HG03196 (cell line): Measurements from ENCODE around the gene APOM.

Source experiments
- ATAC-seq: cut with Tn5 transposase; IDR thresholded peaks from one replicate; pipeline ENCODE4 v1.9.1; 2021; ENCODE audit not compliant: unreplicated experiment

APOM gene

GRCh38 chr6:31630177-31630934, 25.3 kb upstream of the APOM start:
- ATAC-seq: no peak

- no peak for ATAC-seq
These were observed 24.5 kb upstream of the APOM start for GRCh38 chr6:31631209-31631608.

GRCh38 chr6:31631681-31632278, 23.9 kb upstream of the APOM start:
- no peak for ATAC-seq

- ATAC-seq: no peak
These were observed 23.3 kb upstream of the APOM start for GRCh38 chr6:31632279-31632946.

GRCh38 chr6:31633447-31633846, 22.2 kb upstream of the APOM start:
- no peak for ATAC-seq

- no peak for ATAC-seq
These were observed 21.6 kb upstream of the APOM start for GRCh38 chr6:31634131-31634530.

GRCh38 chr6:31634969-31635575, 20.6 kb upstream of the APOM start:
- ATAC-seq: no peak

- no peak for ATAC-seq
These were observed 18.7 kb upstream of the APOM start for GRCh38 chr6:31636698-31637596.

- no peak for ATAC-seq
These were observed 16.7 kb upstream of the APOM start for GRCh38 chr6:31639043-31639442.

- no peak for ATAC-seq
These were observed 16.2 kb upstream of the APOM start for GRCh38 chr6:31639449-31639861.

GRCh38 chr6:31640612-31641011, 15.1 kb upstream of the APOM start:
- no peak for ATAC-seq

- no peak for ATAC-seq
These were observed 14.3 kb upstream of the APOM start for GRCh38 chr6:31641370-31641769.

- ATAC-seq: no peak
These were observed 12.7 kb upstream of the APOM start for GRCh38 chr6:31642798-31643570.

GRCh38 chr6:31643818-31644454, 11.8 kb upstream of the APOM start:
- ATAC-seq: no peak

- no peak for ATAC-seq
These were observed 10.4 kb upstream of the APOM start for GRCh38 chr6:31645325-31645724.

- peak; percentile 26 for ATAC-seq
These were observed 4.0 kb upstream of the APOM start for GRCh38 chr6:31651602-31652191.

GRCh38 chr6:31652925-31653724, 2.6 kb upstream of the APOM start:
- peak; percentile 64 for ATAC-seq

- no peak for ATAC-seq
These were observed 933 bp upstream of the APOM start for GRCh38 chr6:31654574-31655348.
